Nephron progenitor cell (in vitro differentiated cells): ENCODE results near the gene ANKUB1.

Source experiments
- DNase-seq: peaks from one replicate; pipeline ENCODE4 v3.0.0; 2021
- H3K27ac Mint-ChIP-seq: 2 replicates; pipeline ENCODE4 v1.8.0; 2021; ENCODE audit warnings: mild to moderate bottlenecking, moderate library complexity, mixed read lengths
- H3K27me3 Mint-ChIP-seq: 2 replicates; pipeline ENCODE4 v1.8.0; 2021; ENCODE audit warnings: mild to moderate bottlenecking, low read depth, mixed read lengths; ENCODE audit not compliant: poor library complexity
- H3K36me3 Mint-ChIP-seq: 2 replicates; pipeline ENCODE4 v1.8.0; 2021; ENCODE audit warnings: low read depth, mixed read lengths
- H3K4me1 Mint-ChIP-seq: 2 replicates; pipeline ENCODE4 v1.8.0; 2021; ENCODE audit warnings: mixed read lengths
- H3K4me3 Mint-ChIP-seq: 2 replicates; pipeline ENCODE4 v1.8.0; 2021; ENCODE audit warnings: mild to moderate bottlenecking, moderate library complexity, mixed read lengths
- H3K9me3 Mint-ChIP-seq: 2 replicates; pipeline ENCODE4 v1.8.0; 2021; ENCODE audit warnings: mild to moderate bottlenecking, moderate library complexity, mixed read lengths
- CTCF ChIP-seq: fragments of 200-600 bp; sonication (generic); IDR thresholded peaks from 2 replicates; pipeline ENCODE4 v1.5.0; 2021; ENCODE audit warnings: antibody characterized with exemption

Gene ANKUB1

GRCh38 chr3:149738876-149739275 is 53.5 kb downstream of the ANKUB1 start:
- Mint-ChIP-seq H3K27ac (no peak overlapping the region), H3K4me3 (no peak overlapping the region), H3K9me3 (no peaks in the 10 kb centered on the region), H3K36me3 (peaks cover 19% of the 10 kb centered on the region), H3K27me3 (no peaks in the 10 kb centered on the region), H3K4me1 (no peaks in the 10 kb centered on the region)
- no peak for DNase-seq
- no peak for TF ChIP-seq CTCF

GRCh38 chr3:149736953-149737205 is 55.5 kb downstream of the ANKUB1 start:
- DNase-seq, result no peak
- Mint-ChIP-seq H3K9me3 (no peaks in the 10 kb centered on the region), H3K4me3 (no peak overlapping the region), H3K36me3 (peaks cover 12% of the 10 kb centered on the region), H3K27me3 (no peaks in the 10 kb centered on the region), H3K4me1 (no peaks in the 10 kb centered on the region), H3K27ac (no peak overlapping the region)
- TF ChIP-seq CTCF, result no peak

GRCh38 chr3:149736175-149736952 is 56.0 kb downstream of the ANKUB1 start:
- Mint-ChIP-seq H3K9me3 (no peaks in the 10 kb centered on the region), H3K27ac (no peak overlapping the region)

GRCh38 chr3:149732234-149732633 is 60.1 kb downstream of the ANKUB1 start:
- Mint-ChIP-seq H3K4me1 (no peaks in the 10 kb centered on the region), H3K4me3 (no peak overlapping the region), H3K27ac (no peak overlapping the region), H3K36me3 (no peaks in the 10 kb centered on the region), H3K27me3 (peaks cover 4% of the 10 kb centered on the region), H3K9me3 (no peaks in the 10 kb centered on the region)
- TF ChIP-seq CTCF, result no peak
- DNase-seq, result no peak

More at GRCh38 chr3:149736175-149736952, 56.0 kb downstream of the ANKUB1 start:
- Mint-ChIP-seq H3K4me1 (no peaks in the 10 kb centered on the region), H3K27me3 (no peaks in the 10 kb centered on the region), H3K36me3 (peaks cover 7% of the 10 kb centered on the region), H3K4me3 (no peak overlapping the region)
- no peak for DNase-seq
- TF ChIP-seq CTCF, result no peak

- Mint-ChIP-seq H3K4me1 (no peaks in the 10 kb centered on the region), H3K9me3 (peaks cover 3% of the 10 kb centered on the region), H3K27ac (no peak overlapping the region), H3K27me3 (peaks cover 9% of the 10 kb centered on the region), H3K36me3 (peaks cover 3% of the 10 kb centered on the region), H3K4me3 (no peak overlapping the region)
- no peak for DNase-seq
- TF ChIP-seq CTCF, result no peak
Measured at GRCh38 chr3:149727656-149728055, 64.7 kb downstream of the ANKUB1 start.

- peaks cover 12% of the 10 kb centered on the region for H3K27me3 Mint-ChIP-seq
- peaks cover 11% of the 10 kb centered on the region for H3K9me3 Mint-ChIP-seq
- no peak overlapping the region for H3K27ac Mint-ChIP-seq
- H3K4me1 Mint-ChIP-seq, result no peaks in the 10 kb centered on the region
- DNase-seq, result no peak
- peaks cover 10% of the 10 kb centered on the region for H3K36me3 Mint-ChIP-seq
- H3K4me3 Mint-ChIP-seq, result no peak overlapping the region
- TF ChIP-seq CTCF, result no peak
Measured at GRCh38 chr3:149726716-149727407, 65.5 kb downstream of the ANKUB1 start.
